Lower leg skin (tissue), 3 donors: Measurements from ENCODE around the gene GLRX3.

Experiments used
- CTCF ChIP-seq, 3 donors: fragments of 450-650 bp; IDR thresholded peaks; one replicate each; pipeline ENCODE4 v1.5.1; 2016; ENCODE audit warnings: antibody characterized with exemption in 3 of 3, mild to moderate bottlenecking in 3 of 3, moderate library complexity in 2 of 3
- POLR2A ChIP-seq, 2 donors: fragments of 450-650 bp; IDR thresholded peaks; one replicate each; pipeline ENCODE4 v1.6.1; 2016 to 2017; ENCODE audit warnings: antibody characterized with exemption in 2 of 2, mild to moderate bottlenecking in 1 of 2, moderate library complexity in 1 of 2

GRCh38 chr10:130207205-130207604, 71.0 kb downstream of the GLRX3 start:
- TF ChIP-seq CTCF (IDR thresholded peaks at IDR 0.05) = no peak
- no peak for TF ChIP-seq POLR2A (IDR thresholded peaks at IDR 0.05)
